Stimulated activated CD4-positive, alpha-beta T cell treated with anti-CD3 and anti-CD28 coated beads, Interleukin-15, amount 100 ng/mL, for 48 hours (primary cell): Measurements from ENCODE around the gene CCP110.

Experiments
- DNase-seq, 2 donors: peaks; one replicate each; pipeline ENCODE4 v3.0.0-alpha.2; 2020; ENCODE audit warnings: low read depth in 2 of 2

Gene CCP110

DNA sequence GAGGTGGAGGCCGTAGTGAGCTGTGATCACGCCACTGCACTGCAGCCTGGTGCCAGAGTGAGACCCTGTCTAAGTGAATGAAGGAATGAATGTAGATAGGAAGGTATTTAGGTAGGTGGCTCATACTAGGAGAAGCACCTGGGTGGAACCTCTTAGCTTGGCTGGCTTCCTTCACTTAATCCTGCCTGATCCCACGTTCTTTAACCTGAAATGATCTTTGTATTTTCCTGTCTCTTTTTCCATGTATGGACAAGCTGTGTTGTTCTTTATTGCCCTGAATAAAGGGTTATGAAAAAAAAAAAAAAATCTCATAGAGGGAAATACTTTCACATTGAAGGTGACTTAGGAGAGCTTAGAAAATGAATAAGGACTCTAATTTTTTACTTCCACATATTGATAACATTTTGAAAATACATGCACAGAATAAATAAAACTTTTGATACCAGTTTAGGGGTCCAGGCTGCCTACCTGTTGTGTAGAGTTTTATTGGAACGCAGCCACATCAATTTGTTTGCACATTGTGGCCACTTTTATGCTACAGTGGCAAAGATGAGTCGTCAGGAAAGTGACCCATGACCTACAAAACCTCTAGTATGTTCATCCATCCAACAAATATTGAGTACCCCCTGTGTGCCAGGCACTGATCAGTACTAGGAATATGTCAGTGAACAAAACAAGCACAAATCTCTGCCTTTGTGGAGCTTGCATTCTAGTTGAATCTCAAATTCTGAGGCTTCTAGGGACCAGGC is 76.4 kb downstream of the CCP110 start:
- no peak for DNase-seq

DNA sequence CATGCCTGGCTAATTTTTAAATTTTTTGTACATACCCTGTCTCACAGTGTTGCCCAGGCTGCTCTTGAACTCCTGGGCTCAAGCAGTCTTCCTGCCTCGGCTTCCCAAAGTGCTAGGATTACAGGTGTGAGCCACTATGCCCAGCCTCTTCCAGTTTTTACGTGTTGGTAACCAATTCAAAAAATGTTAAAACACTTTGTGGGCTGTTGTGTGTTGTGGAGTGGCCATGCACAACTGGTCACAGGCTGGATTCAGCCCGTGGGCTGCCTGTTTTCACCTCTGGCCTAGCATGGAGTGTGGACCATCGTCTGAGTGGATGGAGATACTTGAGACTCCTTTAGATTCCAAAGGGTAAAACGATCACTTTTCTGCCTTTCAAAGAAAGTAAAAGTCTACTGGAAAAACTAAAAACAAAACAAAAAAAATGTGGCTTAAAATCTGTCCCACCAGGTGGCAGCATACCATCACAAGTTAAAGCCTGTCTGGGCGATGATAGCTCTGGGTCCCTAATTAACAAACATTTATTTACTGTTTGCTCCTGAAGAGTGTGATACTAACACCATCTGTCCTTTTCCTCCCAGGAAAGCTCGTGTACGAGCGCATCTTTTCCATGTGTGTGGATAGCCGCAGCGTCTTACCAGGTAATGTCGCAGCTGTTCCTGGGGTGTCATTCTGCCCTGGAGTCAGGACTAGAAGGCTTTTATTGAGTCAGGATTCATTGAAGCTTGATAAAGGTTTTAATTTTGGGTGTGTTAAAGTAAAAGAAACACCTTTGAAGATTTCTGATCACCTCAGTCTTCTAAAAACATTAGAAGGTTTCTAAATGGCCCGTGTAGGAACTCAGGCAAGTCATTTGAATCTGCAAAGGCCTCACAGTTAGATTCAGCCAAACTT is 77.6 kb downstream of the CCP110 start:
- DNase-seq: no peak
